GM04504 (cell line): ENCODE measurements around the gene CFAP46.
"Not testable (repeated sequence)": the region's sequence is repeated elsewhere in the genome, so short reads cannot be mapped to it uniquely, and the experiment has no call there.

Experiments used
- DNase-seq: peaks from one replicate; pipeline ENCODE4 v3.0.0-alpha.2; 2012; ENCODE audit warnings: low read depth

The CFAP46 gene

GRCh38 chr10:132944510-132944909, 2.1 kb upstream of the CFAP46 start:
- DNase-seq: no peak

- DNase-seq: no peak
Observed at GRCh38 chr10:132943791-132944404, 1.5 kb upstream of the CFAP46 start.

GRCh38 chr10:132943058-132943790, 854 bp upstream of the CFAP46 start:
- DNase-seq: no peak

- DNase-seq: no peak
Observed at GRCh38 chr10:132941640-132942051, 724 bp downstream of the CFAP46 start.

- DNase-seq: no peak
Observed at GRCh38 chr10:132940791-132941465, 1.4 kb downstream of the CFAP46 start.

- no peak for DNase-seq
Observed at GRCh38 chr10:132939957-132940790, 2.2 kb downstream of the CFAP46 start.

GRCh38 chr10:132939378-132939955, 2.9 kb downstream of the CFAP46 start:
- no peak for DNase-seq

- DNase-seq: no peak
Observed at GRCh38 chr10:132938472-132939339, 3.7 kb downstream of the CFAP46 start.

- DNase-seq: no peak
Observed at GRCh38 chr10:132937861-132938260, 4.5 kb downstream of the CFAP46 start.

GRCh38 chr10:132934953-132935352, 7.4 kb downstream of the CFAP46 start:
- no peak for DNase-seq

GRCh38 chr10:132933308-132934042, 8.9 kb downstream of the CFAP46 start:
- DNase-seq: no peak

- no peak for DNase-seq
Observed at GRCh38 chr10:132932461-132933307, 9.7 kb downstream of the CFAP46 start.

GRCh38 chr10:132931258-132932250, 10.8 kb downstream of the CFAP46 start:
- DNase-seq: not testable (repeated sequence)

GRCh38 chr10:132930701-132931100, 11.7 kb downstream of the CFAP46 start:
- DNase-seq: not testable (repeated sequence)

- no peak for DNase-seq
Observed at GRCh38 chr10:132929953-132930548, 12.3 kb downstream of the CFAP46 start.

GRCh38 chr10:132929480-132929879, 12.9 kb downstream of the CFAP46 start:
- no peak for DNase-seq

GRCh38 chr10:132928261-132928660, 14.1 kb downstream of the CFAP46 start:
- DNase-seq: no peak

- DNase-seq: no peak
Observed at GRCh38 chr10:132927824-132928223, 14.5 kb downstream of the CFAP46 start.
